SW480 (cell line): Measurements from ENCODE around the gene PLCXD1.

ENCODE experiments used
- DNase-seq: peaks from one replicate; pipeline ENCODE4 v3.0.0-alpha.2; 2016; ENCODE audit warnings: low spot score

PLCXD1 gene

GRCh38 chrX:334971-335757 is 54.0 kb downstream of the PLCXD1 start:
- DNase-seq, result no peak

- DNase-seq, result no peak
These were observed 54.6 kb downstream of the PLCXD1 start for GRCh38 chrX:335758-336155.

- no peak for DNase-seq
These were observed 55.0 kb downstream of the PLCXD1 start for GRCh38 chrX:336227-336626.

- no peak for DNase-seq
These were observed 56.2 kb downstream of the PLCXD1 start for GRCh38 chrX:337331-337831.

GRCh38 chrX:338281-338835 is 57.2 kb downstream of the PLCXD1 start:
- no peak for DNase-seq

GRCh38 chrX:338836-339400 is 57.7 kb downstream of the PLCXD1 start:
- no peak for DNase-seq

GRCh38 chrX:340121-340520 is 58.9 kb downstream of the PLCXD1 start:
- DNase-seq, result no peak

- DNase-seq, result no peak
These were observed 59.7 kb downstream of the PLCXD1 start for GRCh38 chrX:340641-341423.

- DNase-seq, result no peak
These were observed 60.4 kb downstream of the PLCXD1 start for GRCh38 chrX:341541-342101.

- DNase-seq, result no peak
These were observed 63.3 kb downstream of the PLCXD1 start for GRCh38 chrX:344371-344901.

GRCh38 chrX:345020-345925 is 64.1 kb downstream of the PLCXD1 start:
- no peak for DNase-seq

GRCh38 chrX:346034-346813 is 65.0 kb downstream of the PLCXD1 start:
- no peak for DNase-seq

GRCh38 chrX:347351-348117 is 66.4 kb downstream of the PLCXD1 start:
- no peak for DNase-seq

- DNase-seq, result no peak
These were observed 67.4 kb downstream of the PLCXD1 start for GRCh38 chrX:348461-349117.

- no peak for DNase-seq
These were observed 68.0 kb downstream of the PLCXD1 start for GRCh38 chrX:349196-349595.

GRCh38 chrX:349702-350101 is 68.5 kb downstream of the PLCXD1 start:
- DNase-seq, result no peak

GRCh38 chrX:350148-350533 is 69.0 kb downstream of the PLCXD1 start:
- no peak for DNase-seq

GRCh38 chrX:350534-351323 is 69.5 kb downstream of the PLCXD1 start:
- no peak for DNase-seq
